GM15510 (cell line): ENCODE data around the gene SVIL.

Source experiments
- POLR2A ChIP-seq: IDR thresholded peaks from 3 replicates; pipeline ENCODE4 v1.6.1; 2011; ENCODE audit warnings: borderline replicate concordance; ENCODE audit not compliant: insufficient read length; ENCODE audit errors: extremely low read depth

Gene SVIL

GRCh38 chr10:29517352-29517923 lies 117.3 kb downstream of the SVIL start:
- TF ChIP-seq POLR2A = no peak

- no peak for TF ChIP-seq POLR2A
Measured at GRCh38 chr10:29514306-29514705, 120.5 kb downstream of the SVIL start.

GRCh38 chr10:29512425-29512974 lies 122.3 kb downstream of the SVIL start:
- no peak for TF ChIP-seq POLR2A

GRCh38 chr10:29508554-29509244 lies 126.1 kb downstream of the SVIL start:
- no peak for TF ChIP-seq POLR2A

- TF ChIP-seq POLR2A = no peak
Measured at GRCh38 chr10:29502351-29502750, 132.4 kb downstream of the SVIL start.

- TF ChIP-seq POLR2A = no peak
Measured at GRCh38 chr10:29501692-29502091, 133.1 kb downstream of the SVIL start.

- no peak for TF ChIP-seq POLR2A
Measured at GRCh38 chr10:29499993-29500537, 134.7 kb downstream of the SVIL start.

- TF ChIP-seq POLR2A = no peak
Measured at GRCh38 chr10:29496341-29497162, 138.2 kb downstream of the SVIL start.

- no peak for TF ChIP-seq POLR2A
Measured at GRCh38 chr10:29495366-29495765, 139.4 kb downstream of the SVIL start.

GRCh38 chr10:29493697-29494096 lies 141.1 kb downstream of the SVIL start:
- TF ChIP-seq POLR2A = no peak

GRCh38 chr10:29492774-29493173 lies 142.0 kb downstream of the SVIL start:
- TF ChIP-seq POLR2A = no peak

- TF ChIP-seq POLR2A = no peak
Measured at GRCh38 chr10:29491918-29492317, 142.9 kb downstream of the SVIL start.

GRCh38 chr10:29486433-29486832 lies 148.3 kb downstream of the SVIL start:
- no peak for TF ChIP-seq POLR2A

- no peak for TF ChIP-seq POLR2A
Measured at GRCh38 chr10:29482591-29483431, 152.0 kb downstream of the SVIL start.
